K562 (cell line): ENCODE data around the gene BBX. TPM values are rescaled to one million over a fixed set of nuclear protein-coding genes. Genes with fewer than 3 reads are reported as not detected.
A peak's percentile ranks its signal among the peaks of the same experiment; 100 is the strongest.

Experiments used
- ATAC-seq: fragments of 200-7000 bp; cut with Tn5 transposase; 3 replicates; pipeline ENCODE4 v1.9.1; 2020; ENCODE audit warnings: moderate library complexity
- BruUV-seq: library from RNA; stranded (reverse); fragments of 400-500 nt; replicated peaks from 2 replicates; lab custom pipeline; 2021; lab: Mats Ljungman, UMichigan
- CTCF ChIA-PET: fragments of 300-600 bp; formaldehyde crosslinking; extraction: SDS; loops from one replicate; lab custom pipeline; 2021; ENCODE audit warnings: low intra/inter-chr PET ratio; lab: Yijun Ruan, JAX
- POLR2A ChIA-PET: fragments of 300-600, 350-650 bp; sonication (Branson Sonifier 250); formaldehyde crosslinking; extraction: SDS; loops from one replicate; lab custom pipeline; 2021; ENCODE audit warnings: antibody characterized with exemption, inconsistent platforms; lab: Yijun Ruan, JAX
- DNase-seq, 4 experiments: peaks; one replicate each; pipeline versions ENCODE4 v3.0.0 to v3.0.0-alpha.2; 2011 to 2018; ENCODE audit warnings: low spot score in 3 of 4, mixed read lengths in 3 of 4; ENCODE audit errors: extremely low read depth in 1 of 4
- FAIRE-seq: peaks from 2 replicates; lab custom pipeline; 2011; peaks lifted over from hg19 to GRCh38; lab: Jason Lieb, UNC
- H2AFZ ChIP-seq: 2 replicates; pipeline ENCODE4 v1.6.0; 2011; ENCODE audit warnings: low read depth, low read length, control low read depth, inconsistent platforms
- H3K27ac ChIP-seq: fragments of 200-600 bp; 3 replicates; pipeline ENCODE4 v1.8.0; 2011; ENCODE audit warnings: low read depth, mild to moderate bottlenecking, control low read depth, inconsistent platforms, low read length, moderate library complexity, mixed read lengths; ENCODE audit errors: extremely low read depth
- H3K27me3 ChIP-seq, 2 experiments: fragments of 300-600 bp in 1 of 2; 2 replicates in 1 of 2; 3 replicates in 1 of 2; pipeline versions ENCODE4 v1.6.0 to v1.8.0; 2011; ENCODE audit warnings: inconsistent platforms in 2 of 2, low read length in 2 of 2, mild to moderate bottlenecking in 1 of 2, mixed read lengths in 1 of 2, moderate library complexity in 1 of 2; ENCODE audit not compliant: control insufficient read depth in 2 of 2, insufficient read depth in 2 of 2
- H3K36me3 ChIP-seq: fragments of 300-600 bp; 3 replicates; pipeline ENCODE4 v1.8.0; 2011; ENCODE audit warnings: mild to moderate bottlenecking, low read length, inconsistent platforms; ENCODE audit not compliant: control insufficient read depth, insufficient read depth
- H3K4me1 ChIP-seq, 2 experiments: fragments of 200-600 bp in 1 of 2; replicated peaks in 1 of 2; 2 replicates in 1 of 2; 3 replicates in 1 of 2; pipeline versions ENCODE4 v1.5.1 to v1.8.0; 2011; ENCODE audit warnings: inconsistent platforms in 2 of 2, low read length in 2 of 2, mild to moderate bottlenecking in 1 of 2, mixed read lengths in 1 of 2, moderate library complexity in 1 of 2; ENCODE audit not compliant: control insufficient read depth in 2 of 2, insufficient read depth in 2 of 2
- H3K4me2 ChIP-seq: 2 replicates; pipeline ENCODE4 v1.6.1; 2011; ENCODE audit warnings: low read length, control low read depth, inconsistent platforms, mixed read lengths; ENCODE audit not compliant: insufficient read depth
- H3K4me3 ChIP-seq: fragments of 200-600 bp; sonication (generic), shearing (Covaris generic); 2 replicates; pipeline ENCODE4 v1.5.1; 2016; ENCODE audit warnings: control low read depth, inconsistent platforms
- H3K79me2 ChIP-seq: fragments of 200-600 bp; 3 replicates; pipeline ENCODE4 v1.8.0; 2011; ENCODE audit warnings: low read length, inconsistent platforms; ENCODE audit not compliant: control insufficient read depth, insufficient read depth
- H3K9ac ChIP-seq, 2 experiments: 2 replicates each; pipeline versions ENCODE4 v1.6.0 to v1.6.1; 2011; ENCODE audit warnings: low read depth in 2 of 2, low read length in 2 of 2, control low read depth in 1 of 2, inconsistent platforms in 1 of 2, mild to moderate bottlenecking in 1 of 2, mixed read lengths in 1 of 2; ENCODE audit not compliant: insufficient read depth in 1 of 2
- H3K9me1 ChIP-seq: one replicate; pipeline ENCODE4 v1.6.0; 2011; ENCODE audit warnings: inconsistent platforms, mild to moderate bottlenecking, low read length, moderate library complexity; ENCODE audit not compliant: control insufficient read depth, insufficient read depth
- H3K9me3 ChIP-seq: replicated peaks from 2 replicates; pipeline ENCODE4 v1.5.1; 2011; ENCODE audit warnings: low read depth, low read length, inconsistent platforms; ENCODE audit not compliant: control insufficient read depth, insufficient read depth
- H4K20me1 ChIP-seq: replicated peaks from 2 replicates; pipeline ENCODE4 v1.6.1; 2011; ENCODE audit warnings: low read length, inconsistent platforms, mixed read lengths; ENCODE audit not compliant: control insufficient read depth, insufficient read depth
- CTCF ChIP-seq, 3 experiments: IDR thresholded peaks in 2 of 3; conservative IDR thresholded peaks in 1 of 3; 2 replicates each; pipeline ENCODE4 v1.5.1; 2011 to 2012; ENCODE audit warnings: low read length in 3 of 3, mild to moderate bottlenecking in 3 of 3, control low read depth in 2 of 3, improper control_type of control experiment in 1 of 3, inconsistent platforms in 1 of 3, low read depth in 1 of 3, mixed read lengths in 1 of 3, moderate library complexity in 1 of 3; ENCODE audit not compliant: insufficient read depth in 2 of 3
- PCBP2 ChIP-seq: fragments of 200-400 bp; formaldehyde crosslinking; IDR thresholded peaks from 2 replicates; pipeline ENCODE4 v1.6.1; 2018; ENCODE audit warnings: low read length, low read depth, mild to moderate bottlenecking, moderate library complexity; ENCODE audit not compliant: poor library complexity, severe bottlenecking
- PHTF2 ChIP-seq: fragments of 250-450 bp; sonication (Bioruptor Pico); IDR thresholded peaks from 2 replicates; pipeline ENCODE4 v1.5.0; 2021; ENCODE audit warnings: mild to moderate bottlenecking
- REST ChIP-seq, 2 experiments: fragments of 450-650 bp; formaldehyde crosslinking in 1 of 2; IDR thresholded peaks; 2 replicates each; pipeline versions ENCODE4 v1.4.0 to v1.6.1; 2014 to 2020; ENCODE audit warnings: mild to moderate bottlenecking in 2 of 2, borderline replicate concordance in 1 of 2, low read depth in 1 of 2
- SMC3 ChIP-seq: conservative IDR thresholded peaks from 2 replicates; pipeline ENCODE4 v1.6.1; 2011; ENCODE audit warnings: low read depth, low read length, improper control_type of control experiment; ENCODE audit not compliant: insufficient read depth
- ZMIZ1 ChIP-seq, 2 experiments: fragments of 150-350 bp in 1 of 2; IDR thresholded peaks; 2 replicates each; pipeline ENCODE4 v1.6.1; 2012 to 2016; ENCODE audit warnings: low read depth in 2 of 2, low read length in 2 of 2, mild to moderate bottlenecking in 1 of 2, moderate library complexity in 1 of 2
- WGBS: fragments of 100-300 bp; shearing (Covaris generic); methylation state at CpG from one replicate; pipeline ENCODE4 v1.1.6; 2016; ENCODE audit warnings: low coverage, mixed read lengths; ENCODE audit not compliant: insufficient coverage; ENCODE audit errors: missing lambda C conversion rate; 5-methylcytosine and 5-hydroxymethylcytosine counted together
- in situ Hi-C: fragments of 300-500 bp; cut with MboI; formaldehyde crosslinking; loops from 4 replicates; pipeline ENCODE4 v1.15.0; 2018; ENCODE audit warnings: inconsistent platforms, mixed read lengths
- intact Hi-C: fragments of 100-400 bp; cut with micrococcal nuclease; formaldehyde crosslinking; loops from 2 replicates; pipeline ENCODE4 v1.14.2; 2022
- polyA plus RNA-seq, 8 experiments: library from polyadenylated mRNA; depleted of rRNA in 4 of 8; stranded (reverse) in 5 of 8; unstranded in 3 of 8; fragments of >200 nt; fragmentation: Nextera tagmentation in 2 of 8; fragmentation: Illumina TruSeq in 1 of 8; extraction: Ambion mirVana in 2 of 8; extraction: Trizol in 1 of 8; gene quantifications; 2 replicates each; pipeline versions ENCODE4 v1.2.1 to v1.2.3, GENCODE V29; 2011 to 2014; ENCODE audit warnings: inconsistent platforms in 1 of 8, missing spikeins in 1 of 8
- total RNA-seq, 7 experiments: library from RNA; depleted of rRNA in 6 of 7; stranded (reverse); fragments of >200 nt in 6 of 7; fragmentation: Illumina TruSeq in 2 of 7; extraction: Trizol in 2 of 7; gene quantifications; 2 replicates each; pipeline versions ENCODE4 v1.2.1 to v1.2.3, GENCODE V29; 2011 to 2021; ENCODE audit warnings: low replicate concordance in 1 of 7

The BBX gene
- total and polyA plus RNA-seq, 9 of the 15 experiments (the other 6 are each of a cell fraction or from before 2014, with no cell fraction given): 4.9 to 19.5 (median 11.8) TPM

GRCh38 chr3:107846279-107846852, 323.6 kb downstream of the BBX start:
- Histone ChIP-seq H4K20me1 (no peaks in the 10 kb centered on the region), H3K9ac (no peak overlapping the region), H3K27me3 (peaks cover 2 to 4% of the 10 kb centered on the region in 2 experiments; a peak in 4 of 5 replicates), H3K36me3 (no peaks in the 10 kb centered on the region), H2AFZ (peak overlapping the region; percentile 5; the same call in 1 of the 2 replicates), H3K79me2 (no peaks in the 10 kb centered on the region), H3K4me2 (no peak overlapping the region; the same call in 1 of the 2 replicates), H3K27ac (no peak overlapping the region), H3K9me1 (no peaks in the 10 kb centered on the region), H3K9me3 (no peaks in the 10 kb centered on the region), H3K4me3 (no peak overlapping the region), H3K4me1 (no peaks in the 10 kb centered on the region)
- POLR2A ChIA-PET: no interaction called here
- DNase-seq: peak; percentile 25 to 65 (median 37)
- BruUV-seq: no TSS peak
- intact Hi-C loops: loop anchor here (2.0 to 10.0 kb wide), 4 partner anchors 94 to 610 kb away; no protein-coding TSS in a partner anchor
- CTCF ChIA-PET: interaction anchor here (0.6 kb wide), 1 partner anchor 424 kb away, joined by 3 read pairs; no protein-coding TSS in a partner anchor
- in situ Hi-C loops: no loop called here
- peak; percentile 88 for FAIRE-seq
- peak; percentile 89 for ATAC-seq
- 8% methylated on average over 10 of the region's 10 CpGs for WGBS
- TF ChIP-seq SMC3: 0 out of 2 replicates have a peak, but pooled peaks have one; percentile 29
- TF ChIP-seq REST (IDR thresholded peaks at IDR 0.05; ENCODE audit: borderline replicate concordance): peak; percentile 33; the same call in 1 of the 2 replicates
- no peak for TF ChIP-seq REST (CRISPR knock-in tag; IDR thresholded peaks at IDR 0.05; ENCODE audit: low read depth)
- TF ChIP-seq CTCF (IDR thresholded peaks at IDR 0.05 in 2 of 3, conservative IDR thresholded peaks at IDR 0.05 in 1 of 3; ENCODE audit: insufficient read depth in 2 of 3, low read depth in 1 of 3, low read length in 3 of 3): peak; percentile 61 to 69 (median 64)
- TF ChIP-seq PCBP2: no peak
- TF ChIP-seq PHTF2 (CRISPR knock-in tag): no peak
- no peak for TF ChIP-seq ZMIZ1 (IDR thresholded peaks at IDR 0.05; ENCODE audit: low read depth in 2 of 2, low read length in 2 of 2)
